GM12878 (cell line): ENCODE results near the gene NRG3. TPM values are rescaled to one million over a fixed set of nuclear protein-coding genes. Genes with fewer than 3 reads are reported as not detected.

Experiments
- ATAC-seq: fragments of 200-7000 bp; cut with Tn5 transposase; 3 replicates; pipeline ENCODE4 v1.9.1; 2020; ENCODE audit warnings: mild to moderate bottlenecking, moderate library complexity
- BruUV-seq: library from RNA; stranded (reverse); fragments of 400-500 nt; replicated peaks from 2 replicates; lab custom pipeline; 2021; lab: Mats Ljungman, UMichigan
- CTCF ChIA-PET: fragments of 300-600 bp; sonication (Branson Sonifier 250); formaldehyde crosslinking; extraction: SDS; loops from one replicate; lab custom pipeline; 2021; ENCODE audit warnings: inconsistent platforms; lab: Yijun Ruan, JAX
- POLR2A ChIA-PET: fragments of 350-600 bp; formaldehyde crosslinking; extraction: SDS; loops from one replicate; lab custom pipeline; 2021; ENCODE audit warnings: inconsistent platforms; lab: Charles Lee
- RAD21 ChIA-PET: fragments of 300-600 bp; sonication (Branson Sonifier 250); formaldehyde crosslinking; loops from one replicate; lab custom pipeline; 2023; ENCODE audit warnings: antibody characterized with exemption; ENCODE audit not compliant: unreplicated experiment; lab: Charles Lee
- SMC1A ChIA-PET: fragments of 300-600 bp; sonication (Branson Sonifier 250); formaldehyde crosslinking; loops from one replicate; lab custom pipeline; 2023; ENCODE audit not compliant: unreplicated experiment, uncharacterized antibody; lab: Charles Lee
- DNase-seq: peaks from one replicate; pipeline ENCODE4 v3.0.0-alpha.2; 2011; ENCODE audit warnings: low read depth, low spot score
- FAIRE-seq: peaks from 3 replicates; lab custom pipeline; 2011; peaks lifted over from hg19 to GRCh38; lab: Jason Lieb, UNC
- H2AFZ ChIP-seq: 2 replicates; pipeline ENCODE4 v1.6.0; 2011; ENCODE audit warnings: low read depth, low read length, control low read depth; ENCODE audit not compliant: control insufficient read depth
- H3K27ac ChIP-seq: 2 replicates; pipeline ENCODE4 v1.5.1; 2011; ENCODE audit warnings: control low read depth; ENCODE audit not compliant: control insufficient read depth, insufficient read depth
- H3K27me3 ChIP-seq, 2 experiments: replicated peaks in 1 of 2; 2 replicates each; pipeline versions ENCODE4 v1.6.0 to v1.6.1; 2011; ENCODE audit warnings: low read length in 1 of 2; ENCODE audit not compliant: control insufficient read depth in 2 of 2, insufficient read depth in 2 of 2
- H3K36me3 ChIP-seq, 2 experiments: 2 replicates each; pipeline ENCODE4 v1.5.1; 2011; ENCODE audit warnings: low read length in 1 of 2; ENCODE audit not compliant: control insufficient read depth in 2 of 2, insufficient read depth in 2 of 2
- H3K4me1 ChIP-seq: 2 replicates; pipeline ENCODE4 v1.6.1; 2011; ENCODE audit warnings: mild to moderate bottlenecking, low read length, moderate library complexity, mixed read lengths; ENCODE audit not compliant: control insufficient read depth, insufficient read depth
- H3K4me2 ChIP-seq: 2 replicates; pipeline ENCODE4 v1.6.0; 2011; ENCODE audit warnings: control low read depth; ENCODE audit not compliant: control insufficient read depth, insufficient read depth
- H3K4me3 ChIP-seq: fragments of 200-600 bp; sonication (generic); 2 replicates; pipeline ENCODE4 v1.5.1; 2016
- H3K79me2 ChIP-seq: 2 replicates; pipeline ENCODE4 v1.6.0; 2011; ENCODE audit warnings: low read length; ENCODE audit not compliant: control insufficient read depth, insufficient read depth
- H3K9ac ChIP-seq: 2 replicates; pipeline ENCODE4 v1.8.0; 2011; ENCODE audit warnings: low read length, control low read depth, mixed read lengths; ENCODE audit not compliant: control insufficient read depth, insufficient read depth
- H3K9me3 ChIP-seq: replicated peaks from 3 replicates; pipeline ENCODE4 v1.5.1; 2011; ENCODE audit warnings: mild to moderate bottlenecking, low read length; ENCODE audit not compliant: control insufficient read depth, insufficient read depth
- H4K20me1 ChIP-seq: 2 replicates; pipeline ENCODE4 v1.6.0; 2011; ENCODE audit not compliant: control insufficient read depth, insufficient read depth
- ATF3 ChIP-seq: IDR thresholded peaks from 2 replicates; pipeline ENCODE4 v1.6.1; 2011; ENCODE audit warnings: low read depth, mild to moderate bottlenecking, low read length, moderate library complexity, borderline replicate concordance; ENCODE audit errors: extremely low read depth
- BCLAF1 ChIP-seq: fragments of 450-650 bp; IDR thresholded peaks from 2 replicates; pipeline ENCODE4 v1.6.1; 2017; ENCODE audit warnings: antibody characterized with exemption, mild to moderate bottlenecking, moderate library complexity
- CBFB ChIP-seq: IDR thresholded peaks from 2 replicates; pipeline ENCODE4 v1.6.1; 2016; ENCODE audit warnings: antibody characterized with exemption, low read depth
- CHD2 ChIP-seq: IDR thresholded peaks from 2 replicates; pipeline ENCODE4 v1.6.1; 2011; ENCODE audit warnings: low read depth, low read length, improper control_type of control experiment, borderline replicate concordance
- E2F8 ChIP-seq: fragments of 450-650 bp; IDR thresholded peaks from 2 replicates; pipeline ENCODE4 v1.6.1; 2018; ENCODE audit warnings: mild to moderate bottlenecking, low read depth, moderate library complexity; ENCODE audit not compliant: partially characterized antibody
- EZH2 ChIP-seq: IDR thresholded peaks from 2 replicates; pipeline ENCODE4 v1.6.1; 2012; ENCODE audit warnings: low read depth, mild to moderate bottlenecking, control low read depth, inconsistent platforms, low read length, borderline replicate concordance; ENCODE audit not compliant: control insufficient read depth
- FOS ChIP-seq: IDR thresholded peaks from 3 replicates; pipeline ENCODE4 v1.6.1; 2011; ENCODE audit warnings: borderline replicate concordance; ENCODE audit not compliant: insufficient read length; ENCODE audit errors: extremely low read depth
- HCFC1 ChIP-seq: fragments of 150-350 bp; IDR thresholded peaks from 2 replicates; pipeline ENCODE4 v1.6.1; 2014; ENCODE audit warnings: low read length
- HDGF ChIP-seq: fragments of 450-650 bp; IDR thresholded peaks from 2 replicates; pipeline ENCODE4 v1.6.1; 2016; ENCODE audit warnings: antibody characterized with exemption
- IRF5 ChIP-seq: fragments of 450-650 bp; IDR thresholded peaks from 2 replicates; pipeline ENCODE4 v1.6.1; 2017; ENCODE audit warnings: borderline replicate concordance
- MYB ChIP-seq: fragments of 150-350 bp; IDR thresholded peaks from 2 replicates; pipeline ENCODE4 v1.6.1; 2014; ENCODE audit warnings: mild to moderate bottlenecking, low read depth, low read length, borderline replicate concordance
- SREBF2 ChIP-seq: IDR thresholded peaks from 2 replicates; pipeline ENCODE4 v1.6.1; 2012; ENCODE audit warnings: mild to moderate bottlenecking, low read length
- SRF ChIP-seq, 2 experiments: IDR thresholded peaks; 2 replicates each; pipeline ENCODE4 v1.6.1; 2011; ENCODE audit warnings: low read depth in 2 of 2, low read length in 2 of 2, mild to moderate bottlenecking in 1 of 2, moderate library complexity in 1 of 2
- TCF3 ChIP-seq: IDR thresholded peaks from 2 replicates; pipeline ENCODE4 v1.6.1; 2012; ENCODE audit warnings: low read depth, mild to moderate bottlenecking, low read length, borderline replicate concordance; ENCODE audit not compliant: insufficient read depth
- USF2 ChIP-seq: IDR thresholded peaks from 2 replicates; pipeline ENCODE4 v1.6.1; 2011; ENCODE audit warnings: low read depth, low read length, improper control_type of control experiment, borderline replicate concordance
- WGBS: methylation state at CpG from one replicate; pipeline ENCODE4 v1.1.6; 2016; ENCODE audit warnings: low lambda C conversion rate; ENCODE audit not compliant: insufficient replicate concordance, insufficient coverage; ENCODE audit errors: missing lambda C conversion rate; 5-methylcytosine and 5-hydroxymethylcytosine counted together
- in situ Hi-C: fragments of 300-500 bp; cut with MboI; formaldehyde crosslinking; loops from 9 replicates; pipeline ENCODE4 v1.14.3; 2018; ENCODE audit warnings: mixed read lengths
- intact Hi-C: fragments of 100-400 bp; cut with micrococcal nuclease; formaldehyde crosslinking; loops from one replicate; pipeline ENCODE4 v1.14.2; 2022; ENCODE audit not compliant: unreplicated experiment
- polyA plus RNA-seq, 11 experiments: library from polyadenylated mRNA; depleted of rRNA in 4 of 11; unstranded in 6 of 11; stranded (reverse) in 5 of 11; fragments of >200 nt; fragmentation: Nextera tagmentation in 4 of 11; fragmentation: Illumina TruSeq in 1 of 11; extraction: Ambion mirVana in 4 of 11; extraction: Trizol in 1 of 11; gene quantifications; 1 replicate in 1 of 11; 2 replicates in 10 of 11; pipeline versions ENCODE4 v1.2.1 to v1.2.3, GENCODE V29; 2011 to 2016; ENCODE audit warnings: inconsistent platforms in 2 of 11, missing spikeins in 2 of 11, low read depth in 1 of 11
- total RNA-seq, 4 experiments: library from RNA; depleted of rRNA in 3 of 4; stranded (reverse); fragments of >200 nt in 3 of 4; fragmentation: Illumina TruSeq in 1 of 4; extraction: Trizol in 1 of 4; gene quantifications; 2 replicates each; pipeline versions ENCODE4 v1.2.1 to v1.2.3, GENCODE V29; 2013 to 2021

Gene NRG3
- total and polyA plus RNA-seq, 10 of the 15 experiments (the other 5 are each of a cell fraction or from before 2014, with no cell fraction given) = 0.03 to 0.41 (median 0.17) TPM; not detected in 3

GRCh38 chr10:82538272-82538671 is 663.3 kb downstream of the NRG3 start (continued):
- TF ChIP-seq E2F8 = no peak
- no peak for TF ChIP-seq HCFC1

GRCh38 chr10:82543631-82544030 is 668.6 kb downstream of the NRG3 start:
- 8% methylated on average over 2 of the region's 2 CpGs for WGBS
- TF ChIP-seq SRF (IDR thresholded peaks at IDR 0.05; ENCODE audit: low read depth in 2 of 2, low read length in 2 of 2) (no peak), BCLAF1 (no peak), USF2 (no peak), HDGF (no peak), CHD2 (no peak), EZH2 (no peak), TCF3 (no peak), ATF3 (no peak), FOS (no peak), MYB (no peak), IRF5 (no peak), CBFB (no peak), SREBF2 (no peak)

More at GRCh38 chr10:82543631-82544030, 668.6 kb downstream of the NRG3 start:
- ATAC-seq = no peak
- ChIA-PET SMC1A (no interaction called here), RAD21 (no interaction called here), POLR2A (no interaction called here), CTCF (no interaction called here)
- no TSS peak for BruUV-seq
- H3K9me3 ChIP-seq = no peaks in the 10 kb centered on the region
- H4K20me1 ChIP-seq = no peaks in the 10 kb centered on the region
- intact Hi-C loops = no loop called here
- no peaks in the 10 kb centered on the region for H3K27me3 ChIP-seq
- DNase-seq = no peak
- no peaks in the 10 kb centered on the region for H3K36me3 ChIP-seq
- no peak overlapping the region for H3K4me3 ChIP-seq
- H3K27ac ChIP-seq = no peak overlapping the region
- no peak overlapping the region for H2AFZ ChIP-seq
- no peak overlapping the region for H3K9ac ChIP-seq
- no peak overlapping the region for H3K4me2 ChIP-seq
- in situ Hi-C loops = no loop called here
- H3K79me2 ChIP-seq = no peaks in the 10 kb centered on the region
- FAIRE-seq = no peak
- no peaks in the 10 kb centered on the region for H3K4me1 ChIP-seq
